DMS153 (cell line): ENCODE measurements around the gene DACH1.

Experiments used
- DNase-seq: peaks from one replicate; lab custom pipeline; 2025; lab: John Stamatoyannopoulos, UW

Gene DACH1

DNA sequence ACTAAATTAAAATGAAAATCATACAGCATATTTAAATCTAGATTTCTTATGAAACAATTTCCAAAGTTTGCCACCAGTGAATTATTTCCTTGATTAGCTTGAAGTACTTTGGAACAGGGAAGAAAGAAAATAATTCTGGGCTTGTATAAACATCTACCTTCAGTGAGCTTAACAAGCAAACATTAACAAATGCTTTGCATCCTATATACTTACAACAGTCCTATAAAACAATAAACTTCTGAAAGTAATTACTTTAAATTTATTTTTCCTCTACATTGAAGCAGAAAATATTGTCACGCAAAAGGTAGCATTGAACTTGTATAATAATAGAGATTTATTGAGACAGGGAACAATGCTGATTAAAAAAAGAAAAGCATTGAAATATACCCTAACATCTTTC, 164.8 kb downstream of the DACH1 start:
- no peak for DNase-seq

DNA sequence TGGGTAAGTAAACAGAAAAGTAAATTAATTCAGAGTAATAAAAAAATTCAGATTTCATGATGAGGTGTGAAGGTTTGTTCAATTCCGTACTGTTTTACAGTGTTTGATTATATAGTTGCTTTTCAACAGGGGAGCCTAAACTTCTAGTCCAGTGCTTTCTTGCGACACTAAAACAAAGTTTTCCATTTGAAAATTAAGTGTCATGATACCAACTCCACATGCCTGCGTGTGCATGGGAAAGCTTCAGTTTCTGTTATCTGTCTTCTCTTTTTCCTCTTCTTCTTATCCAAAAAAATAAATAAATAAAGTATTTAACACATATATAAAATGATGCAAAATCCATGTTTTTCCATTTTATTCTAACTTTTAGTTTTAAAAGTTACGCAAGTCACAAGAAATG, 165.3 kb downstream of the DACH1 start:
- DNase-seq, result no peak

DNA sequence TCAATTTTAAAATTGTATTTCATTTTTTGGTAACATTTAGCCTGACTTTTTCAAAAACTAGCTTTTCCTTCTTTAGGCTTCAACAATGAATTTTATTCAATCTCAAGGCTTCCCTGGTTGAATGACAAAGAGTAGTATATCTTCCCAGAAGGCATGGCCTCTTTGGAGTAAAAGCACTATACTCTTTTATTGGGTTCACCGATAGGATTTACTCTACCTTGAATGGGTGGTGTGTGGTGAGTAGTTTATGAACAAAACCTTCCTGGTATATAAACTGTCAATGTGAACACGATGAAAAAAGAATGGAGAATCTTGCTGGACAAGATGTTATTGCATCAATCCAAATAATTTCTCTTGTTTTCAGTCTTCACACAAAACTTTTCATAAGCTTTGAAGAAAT, 167.7 kb downstream of the DACH1 start:
- DNase-seq, result no peak

DNA sequence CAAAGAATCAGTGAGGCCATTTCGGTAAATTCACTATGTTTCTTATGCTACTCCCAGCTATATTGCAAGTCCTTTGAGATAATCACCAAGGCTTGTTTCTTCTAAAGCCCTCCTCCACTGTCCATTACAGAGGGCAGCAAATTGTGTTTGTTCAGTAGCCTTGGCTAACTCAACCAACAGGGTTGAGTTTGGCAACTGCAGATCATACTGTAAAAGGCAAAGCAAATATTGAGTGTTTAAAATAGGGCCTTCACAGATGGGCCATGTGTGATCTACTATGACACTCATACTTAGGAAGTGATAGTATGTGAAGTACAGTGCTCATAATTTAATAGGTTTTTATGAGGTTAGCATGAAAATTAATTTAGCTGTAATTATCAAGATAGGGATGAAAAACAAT, 171.3 kb downstream of the DACH1 start:
- no peak for DNase-seq

DNA sequence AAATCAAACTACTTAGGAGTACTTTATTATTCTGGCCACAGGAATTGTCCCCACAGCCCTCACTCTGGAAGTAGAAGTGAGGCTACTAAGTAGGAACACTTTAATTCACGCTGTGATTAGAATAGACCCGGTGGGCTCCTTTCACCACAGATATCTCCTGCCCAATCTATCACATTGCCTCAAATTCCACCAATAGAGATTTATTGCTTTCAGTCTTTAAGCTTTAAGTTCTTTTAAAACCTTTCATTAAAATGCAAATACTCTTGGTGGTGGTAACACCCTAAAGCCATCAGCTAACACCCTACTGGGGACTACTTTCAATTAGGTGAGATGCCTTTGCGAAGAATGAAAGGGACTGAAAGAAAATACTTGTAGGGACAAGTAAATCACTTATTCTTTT, 181.9 kb downstream of the DACH1 start:
- DNase-seq, result no peak

DNA sequence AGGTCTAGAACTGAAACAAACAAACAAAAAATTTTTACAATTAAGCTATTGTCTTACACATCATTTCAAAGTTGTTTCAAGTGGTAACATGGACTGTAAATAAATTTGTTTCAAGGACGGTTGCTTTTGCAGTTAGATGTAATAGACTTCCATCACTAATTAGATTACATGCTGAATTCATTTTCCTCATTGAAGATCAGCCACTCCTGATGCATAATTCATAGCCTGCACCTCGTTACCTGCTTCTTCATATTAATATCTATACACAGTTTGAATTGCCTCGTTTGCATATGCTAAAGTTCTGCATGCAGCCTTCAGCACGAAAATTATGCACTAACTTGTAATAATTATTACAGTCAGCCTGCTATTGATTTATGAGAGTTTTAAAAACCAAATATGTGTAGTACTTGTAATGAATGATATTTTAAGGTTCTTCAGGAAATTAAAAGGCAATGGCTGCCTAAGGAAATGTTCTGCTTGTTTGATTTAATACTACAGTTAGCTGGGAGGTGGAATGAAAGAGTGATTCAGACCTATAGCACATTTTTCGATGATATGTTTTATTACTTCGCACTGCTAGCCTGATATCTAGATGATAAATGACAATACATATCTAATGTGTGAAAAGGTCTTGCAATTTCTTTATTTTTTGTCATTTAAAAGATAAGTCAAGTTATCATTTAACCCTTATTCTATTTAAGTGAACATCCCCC, 184.9 kb downstream of the DACH1 start:
- DNase-seq, result no peak

DNA sequence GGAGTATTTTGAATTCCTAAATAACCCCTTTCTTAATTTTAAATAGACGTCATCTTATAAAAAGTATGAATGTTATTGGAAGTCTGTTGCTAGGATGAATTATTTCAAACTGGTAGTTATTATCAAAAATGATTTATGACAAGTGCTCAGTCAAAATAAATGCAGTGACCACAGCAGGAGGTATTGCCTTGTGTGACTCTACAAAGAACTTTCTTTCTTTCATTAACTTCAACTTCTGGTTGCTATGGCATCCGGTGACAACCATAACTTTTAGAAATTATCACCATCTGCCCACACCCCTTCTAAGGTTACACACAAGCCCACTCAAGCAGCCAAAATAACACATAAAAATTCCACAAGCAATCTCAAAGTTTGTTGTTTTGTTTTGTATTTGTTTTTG, 189.9 kb downstream of the DACH1 start:
- DNase-seq, result no peak

DNA sequence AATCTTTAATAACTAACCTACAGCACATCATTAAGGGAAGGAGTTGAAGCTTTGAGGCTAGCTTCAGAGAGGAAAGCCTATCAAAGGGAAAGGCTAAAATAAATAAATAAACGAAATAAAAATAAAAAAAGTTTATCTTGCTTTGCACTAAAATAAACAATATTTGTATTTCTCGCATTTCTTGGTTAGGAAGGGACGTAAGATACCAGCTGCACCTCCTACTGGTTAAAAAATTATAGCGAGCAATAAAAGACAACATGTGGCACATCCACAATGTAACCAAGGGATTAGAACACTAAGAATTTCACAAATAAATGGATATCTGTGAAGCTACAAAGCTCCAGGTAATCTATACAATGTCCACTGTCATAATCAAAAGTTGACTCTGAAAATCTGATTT, 194.5 kb downstream of the DACH1 start:
- no peak for DNase-seq

DNA sequence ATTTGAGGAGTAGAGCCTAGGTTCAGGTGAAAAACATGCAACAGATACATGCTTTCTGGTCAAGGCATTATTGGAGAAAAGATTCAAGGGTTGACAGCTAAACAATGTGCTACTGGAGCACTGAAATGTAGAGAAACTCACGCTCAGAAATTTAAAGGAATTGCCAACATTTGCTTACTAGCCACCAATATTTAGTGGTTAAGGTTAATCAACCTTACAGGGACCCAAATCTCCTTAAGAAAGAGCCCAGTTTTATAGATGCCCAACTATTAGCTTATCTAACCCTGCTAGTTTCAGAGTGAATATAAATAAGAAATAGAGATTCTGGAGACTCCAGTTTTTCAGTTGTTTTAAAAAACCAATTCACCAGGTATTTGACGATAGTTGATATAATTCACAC, 203.6 kb downstream of the DACH1 start:
- no peak for DNase-seq

DNA sequence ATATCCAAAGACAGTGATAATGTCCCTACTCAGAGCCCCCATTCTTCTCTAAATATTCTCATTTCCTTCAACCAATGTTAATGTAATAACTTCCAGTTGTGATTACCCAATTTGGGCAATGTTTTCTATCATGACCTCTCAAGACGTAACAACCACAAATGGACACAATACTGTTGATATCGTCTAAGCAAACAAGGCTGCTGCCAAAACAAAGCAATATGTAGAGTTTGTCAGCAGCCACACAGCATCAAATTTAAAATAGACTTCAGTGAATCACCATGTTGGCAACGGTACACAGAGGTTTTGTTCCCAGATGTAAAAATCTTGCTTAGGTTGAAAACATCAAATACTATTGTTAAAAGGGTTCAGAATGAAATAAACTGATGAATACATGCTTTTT, 205.1 kb downstream of the DACH1 start:
- no peak for DNase-seq

DNA sequence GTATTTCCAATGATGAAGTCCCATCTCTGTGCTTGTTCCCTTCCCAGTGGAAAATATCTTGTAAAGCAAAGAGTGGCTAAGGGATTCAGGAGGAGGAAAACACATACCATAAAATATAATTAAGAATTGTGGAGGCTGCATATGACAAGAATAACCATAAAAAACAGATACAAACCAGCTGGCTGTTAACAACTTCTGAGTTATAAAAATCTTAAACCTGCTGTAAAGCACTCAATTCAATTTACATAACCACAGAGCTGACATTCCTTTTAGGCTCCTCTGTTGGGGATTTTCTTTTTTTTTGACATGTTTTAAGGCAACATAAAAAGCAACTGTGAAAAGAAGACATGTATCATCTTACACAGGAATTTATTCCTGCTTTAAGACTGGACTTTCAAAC, 207.6 kb downstream of the DACH1 start:
- no peak for DNase-seq

DNA sequence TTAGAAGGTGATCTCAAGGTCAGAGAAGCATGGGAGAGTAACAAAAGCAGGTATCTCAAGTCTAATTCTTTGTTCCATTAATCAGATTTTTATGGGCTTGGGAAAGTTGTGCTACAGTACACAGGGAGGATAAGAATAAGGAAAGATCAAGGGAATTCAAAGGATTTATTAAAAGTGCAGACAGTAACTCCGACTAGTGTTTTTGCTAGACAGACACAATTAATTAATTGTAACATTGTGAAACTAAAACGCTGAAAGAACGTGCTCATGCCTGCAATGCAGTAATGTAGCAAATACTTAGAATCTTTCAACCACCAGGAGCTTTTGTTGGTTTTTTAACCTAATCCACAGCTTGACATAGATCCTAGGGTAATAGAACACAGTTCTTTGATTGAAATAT, 221.5 kb downstream of the DACH1 start:
- DNase-seq, result no peak

DNA sequence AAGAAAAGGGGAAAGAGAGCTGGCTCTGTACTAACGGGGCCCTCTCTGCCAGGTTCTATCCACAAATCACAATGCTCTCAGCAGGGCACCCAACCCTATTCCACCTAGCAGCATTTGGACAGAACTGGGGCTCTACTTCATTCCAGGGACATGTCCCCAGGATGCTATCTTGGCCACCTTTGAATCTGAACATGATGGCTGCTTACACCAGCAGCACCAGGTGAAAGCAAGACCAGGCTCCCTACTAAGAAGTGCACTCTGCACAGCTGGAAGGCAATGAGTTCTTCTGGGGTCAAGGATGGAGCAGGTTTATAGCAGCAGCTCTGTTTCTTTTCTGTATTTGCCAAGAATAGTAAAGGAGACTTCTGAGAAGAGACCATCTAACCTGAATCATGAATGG, 222.4 kb downstream of the DACH1 start:
- DNase-seq, result no peak

DNA sequence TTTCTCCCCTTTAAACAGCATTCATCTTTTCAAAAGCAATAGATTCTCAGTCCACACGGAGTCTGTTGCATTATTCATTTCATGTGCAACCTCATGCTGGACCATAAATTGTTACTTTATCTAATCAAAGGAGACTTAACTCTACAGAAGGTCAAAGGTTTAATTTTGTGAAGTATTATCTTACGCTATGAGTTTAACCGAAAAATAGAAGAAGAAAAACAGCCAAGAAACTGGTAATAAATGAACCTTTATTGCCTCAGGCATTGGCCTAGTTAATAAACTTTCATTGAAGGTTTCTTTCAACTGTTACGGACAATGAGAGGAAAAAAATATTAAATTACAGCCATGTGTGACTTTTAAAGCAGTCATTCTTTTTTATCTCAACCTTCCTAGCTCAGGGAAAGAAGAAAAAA, 223.6 kb downstream of the DACH1 start:
- DNase-seq, result no peak

DNA sequence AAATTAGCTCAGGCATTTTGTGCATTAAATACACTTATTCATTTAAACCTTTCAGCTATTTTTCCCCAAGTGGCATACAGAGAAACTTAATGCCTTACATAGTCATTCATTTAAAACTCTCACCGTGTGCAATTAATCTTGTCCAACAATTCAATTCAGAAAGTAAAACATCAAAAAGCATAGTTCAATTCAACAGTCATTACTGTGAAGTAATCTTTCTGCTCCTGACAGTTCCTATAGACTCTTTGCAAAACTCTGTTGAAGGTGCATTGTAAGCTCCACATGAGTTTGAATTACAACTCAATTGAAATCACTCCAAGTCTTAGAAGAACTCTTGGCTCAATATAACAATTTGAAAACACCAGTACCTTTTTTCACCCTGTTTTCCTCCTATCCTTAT, 228.3 kb downstream of the DACH1 start:
- no peak for DNase-seq

DNA sequence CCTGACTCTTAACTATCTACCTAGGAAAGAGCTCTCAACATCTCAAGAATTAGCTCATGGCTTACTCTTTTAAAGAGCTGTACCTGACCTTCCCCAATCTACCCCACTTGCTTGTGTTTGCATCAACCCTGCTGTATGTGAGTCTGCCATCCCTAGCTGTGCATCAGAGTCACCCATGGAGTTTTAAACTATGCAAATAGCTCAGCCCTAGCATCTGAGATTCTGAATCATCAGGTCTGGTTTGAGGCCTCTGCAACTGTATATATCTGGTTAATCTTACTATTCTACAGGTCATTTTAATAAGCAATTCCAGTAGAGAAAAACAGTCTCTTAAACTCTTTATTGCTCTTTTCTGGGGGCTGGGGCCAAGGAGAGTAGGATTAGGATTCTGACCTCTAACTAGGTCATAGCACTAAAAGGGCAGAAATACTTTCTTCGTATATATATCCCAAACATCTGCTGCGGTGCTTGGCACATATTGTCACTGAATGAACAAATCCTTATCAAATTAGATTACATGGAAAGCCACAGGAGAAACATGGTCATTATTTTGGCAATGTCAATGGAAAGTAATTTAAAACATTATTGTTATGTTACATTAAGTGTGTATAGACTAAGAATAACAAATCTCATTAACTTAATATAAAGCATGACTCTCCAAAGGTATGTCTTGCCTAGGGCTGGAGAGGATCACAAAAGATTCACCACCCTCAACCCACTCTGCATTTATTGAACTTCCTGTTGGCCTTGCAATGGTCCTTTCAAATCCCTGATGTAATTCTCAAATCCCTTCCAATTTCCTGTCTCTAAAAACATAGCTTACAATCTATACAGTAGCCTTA, 232.2 kb downstream of the DACH1 start:
- no peak for DNase-seq

DNA sequence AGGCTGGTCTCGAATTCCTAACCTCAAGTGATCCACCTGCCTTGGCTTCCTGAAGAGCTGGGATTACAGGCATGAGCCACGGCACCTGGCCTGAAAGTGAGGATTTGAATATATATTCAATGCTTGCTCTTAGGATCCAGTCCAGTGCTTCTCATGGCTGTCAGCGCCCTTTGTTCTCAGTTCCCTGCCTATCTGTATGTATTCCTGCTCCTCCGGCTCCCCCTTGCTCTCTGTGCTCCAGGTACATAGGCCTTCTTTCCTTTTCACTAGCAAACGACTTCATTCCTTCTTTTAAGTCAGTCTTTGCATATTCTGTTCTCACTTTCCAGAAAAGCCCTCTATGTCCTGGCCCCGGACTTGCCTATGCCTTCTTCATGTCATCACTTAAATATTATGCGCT, 232.8 kb downstream of the DACH1 start:
- DNase-seq, result no peak

DNA sequence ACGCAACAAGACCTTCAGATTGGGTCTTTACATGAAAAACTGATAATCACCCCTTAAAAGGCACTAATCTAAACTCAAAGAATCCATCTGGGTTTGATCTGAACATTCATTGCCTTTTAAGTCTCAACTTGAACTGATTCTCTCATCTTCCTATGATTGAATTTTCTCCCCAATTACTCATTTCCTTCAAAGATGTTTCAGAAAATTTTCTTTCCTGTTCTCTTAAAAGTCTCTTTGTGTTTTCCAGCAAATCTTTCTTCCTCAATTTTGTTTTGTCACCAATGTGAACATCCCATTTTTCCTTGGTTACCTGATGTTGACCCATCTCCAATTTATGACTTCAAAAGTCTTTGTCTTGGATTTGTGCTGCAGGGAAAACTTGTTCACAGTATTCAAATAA, 234.3 kb downstream of the DACH1 start:
- no peak for DNase-seq

DNA sequence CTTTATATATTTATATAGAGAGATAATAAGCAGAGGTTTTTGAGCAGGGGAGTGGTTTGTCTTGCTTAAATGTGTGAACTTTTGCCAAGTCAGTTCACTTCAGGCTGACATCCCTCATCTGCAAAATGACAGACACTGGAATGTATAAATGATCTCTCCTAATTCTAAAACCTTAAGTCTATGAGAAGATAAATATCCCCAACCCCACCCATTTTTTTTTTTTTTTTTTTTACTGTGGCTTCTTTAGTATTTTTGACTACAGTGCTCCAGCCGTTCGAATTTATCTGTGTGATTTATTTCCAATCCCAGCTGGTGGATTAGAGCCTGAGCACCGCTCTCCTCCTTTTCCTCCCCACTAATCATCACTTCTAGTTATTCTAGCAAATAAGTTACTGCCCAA, 234.8 kb downstream of the DACH1 start:
- no peak for DNase-seq

DNA sequence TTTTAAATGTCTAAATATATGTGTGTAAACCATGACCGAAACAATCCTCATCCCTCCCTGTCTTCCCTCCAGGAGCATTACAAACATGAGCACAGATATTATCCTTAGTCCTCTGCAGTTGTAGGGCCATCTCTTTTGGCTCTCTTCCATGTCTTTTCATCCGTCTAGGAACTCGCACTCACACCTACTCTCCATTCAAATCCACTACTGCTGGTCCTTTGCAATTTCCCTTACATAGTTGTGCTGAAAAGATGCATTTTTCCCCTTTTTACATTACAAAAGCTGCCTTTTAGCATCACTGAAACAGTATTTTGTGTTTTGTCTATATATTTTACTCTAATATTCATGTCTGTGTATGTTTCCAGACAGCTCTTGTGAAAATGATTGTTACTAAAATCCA, 237.8 kb downstream of the DACH1 start:
- DNase-seq, result no peak

DNA sequence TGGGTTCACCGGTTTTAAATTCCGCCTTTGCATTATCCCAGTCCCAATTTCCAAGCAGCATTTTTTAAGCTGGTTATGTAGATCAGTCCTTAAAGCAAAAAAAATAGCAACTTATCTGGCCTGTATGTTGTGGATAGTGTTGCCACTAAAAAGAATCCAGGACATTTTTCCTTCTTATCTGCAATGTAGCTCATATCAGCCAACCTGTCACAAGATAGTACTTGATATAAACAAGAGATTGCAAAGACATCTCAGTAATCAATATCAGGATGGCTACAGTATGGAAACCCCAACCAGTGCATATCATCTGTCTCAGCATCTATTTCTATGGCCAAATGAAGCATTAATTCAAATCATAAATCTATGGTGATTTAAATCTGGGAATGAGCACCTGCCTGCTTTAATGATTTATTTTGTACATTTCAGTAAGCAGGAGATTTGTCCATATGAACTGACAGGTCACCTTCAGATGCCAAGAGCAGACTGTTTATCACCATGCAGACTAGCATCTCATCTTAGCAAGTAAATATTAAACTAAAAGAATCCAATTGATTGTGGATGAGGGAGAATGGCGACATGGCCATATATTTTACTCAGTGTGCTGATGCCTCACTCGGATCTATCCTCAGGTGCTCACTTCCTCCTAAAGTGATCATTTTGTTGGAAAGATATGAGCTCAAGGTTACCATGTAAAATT, 240.4 kb downstream of the DACH1 start:
- DNase-seq, result no peak

DNA sequence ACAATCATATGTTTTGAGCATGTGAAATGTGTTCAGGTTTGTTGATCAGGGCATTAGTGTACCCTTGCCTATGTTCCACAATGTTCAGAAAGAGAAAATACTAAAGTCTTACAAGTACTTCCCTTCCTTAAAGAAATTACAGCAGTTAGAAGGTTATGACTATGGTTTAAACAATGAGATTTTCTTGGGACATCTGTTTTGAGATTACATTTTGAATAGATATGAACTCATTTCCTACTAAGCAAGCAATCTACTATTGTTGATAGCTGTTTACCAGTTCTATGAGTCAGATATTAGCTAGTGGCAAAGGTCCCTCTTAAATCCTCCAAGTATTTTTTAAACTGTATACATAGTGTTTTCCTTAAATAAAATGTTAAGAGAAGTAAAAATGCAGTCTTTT, 241.3 kb downstream of the DACH1 start:
- no peak for DNase-seq
